HEK293T (cell line): Measurements from ENCODE around the gene CLDN22.

Experiments used
- FOXM1 ChIP-seq: fragments of 450-650 bp; IDR thresholded peaks from 2 replicates; pipeline ENCODE4 v1.6.1; 2017; ENCODE audit warnings: mild to moderate bottlenecking, borderline replicate concordance
- NFRKB ChIP-seq: fragments of 450-650 bp; IDR thresholded peaks from 2 replicates; pipeline ENCODE4 v1.6.1; 2016; ENCODE audit warnings: mild to moderate bottlenecking, moderate library complexity
- SP1 ChIP-seq: fragments of 450-650 bp; IDR thresholded peaks from 2 replicates; pipeline ENCODE4 v1.6.1; 2017
- SUZ12 ChIP-seq: fragments of 450-650 bp; IDR thresholded peaks from 2 replicates; pipeline ENCODE4 v1.6.1; 2016; ENCODE audit warnings: mild to moderate bottlenecking

DNA sequence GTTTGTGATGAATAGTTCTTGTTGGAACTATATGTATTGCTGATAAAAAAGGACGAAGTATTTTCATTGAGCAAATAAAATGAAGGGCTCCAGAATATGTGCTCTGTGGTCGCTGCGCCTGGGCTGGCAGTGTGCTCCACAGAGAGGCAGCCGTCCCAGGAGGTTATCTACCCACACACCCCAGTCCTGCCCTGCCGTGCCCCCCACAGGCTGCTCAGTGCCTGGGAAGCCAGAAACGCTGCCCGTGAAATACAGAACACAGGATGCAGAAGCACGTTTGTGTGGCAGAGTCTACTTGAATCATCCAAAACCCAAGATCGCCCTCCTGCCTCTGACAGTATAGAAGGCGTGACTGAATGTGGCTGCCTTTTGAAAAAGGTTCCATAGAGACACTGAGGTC lies 1.4 kb downstream of the CLDN22 start:
- TF ChIP-seq SP1 (no peak), SUZ12 (no peak), FOXM1 (no peak), NFRKB (no peak)
